Parathyroid adenoma (tissue), 2 donors: ENCODE data around the gene SEPTIN6.

Source experiments
- H2AFZ ChIP-seq: fragments of 300-600 bp; sonication (generic); one replicate; pipeline ENCODE4 v1.7.0; 2017; ENCODE audit warnings: antibody characterized with exemption, mild to moderate bottlenecking
- H3K27ac ChIP-seq: fragments of 300-600 bp; sonication (generic); one replicate; pipeline ENCODE4 v1.7.0; 2017
- H3K27me3 ChIP-seq: fragments of 300-600 bp; sonication (generic); one replicate; pipeline ENCODE4 v1.7.0; 2017; ENCODE audit warnings: low read length; ENCODE audit not compliant: control insufficient read depth, insufficient read depth
- H3K36me3 ChIP-seq: fragments of 300-600 bp; sonication (generic); one replicate; pipeline ENCODE4 v1.7.0; 2017; ENCODE audit warnings: low read length; ENCODE audit not compliant: control insufficient read depth, insufficient read depth
- H3K4me1 ChIP-seq: fragments of 300-600 bp; sonication (generic); one replicate; pipeline ENCODE4 v1.7.0; 2017; ENCODE audit warnings: control low read depth
- H3K4me2 ChIP-seq: fragments of 300-600 bp; sonication (generic); one replicate; pipeline ENCODE4 v1.7.0; 2017; ENCODE audit warnings: low read length
- H3K4me3 ChIP-seq: fragments of 300-600 bp; sonication (generic); one replicate; pipeline ENCODE4 v1.7.0; 2017; ENCODE audit warnings: low read depth, low read length
- H3K79me2 ChIP-seq: fragments of 300-600 bp; sonication (generic); one replicate; pipeline ENCODE4 v1.7.0; 2017; ENCODE audit warnings: control low read depth
- H3K9ac ChIP-seq: fragments of 300-600 bp; sonication (generic); one replicate; pipeline ENCODE4 v1.7.0; 2017; ENCODE audit warnings: mild to moderate bottlenecking
- H3K9me3 ChIP-seq: fragments of 300-600 bp; sonication (generic); one replicate; pipeline ENCODE4 v1.7.0; 2017; ENCODE audit warnings: low read length; ENCODE audit not compliant: control insufficient read depth
- TF ChIP-seq, protein P1 (sequence below): fragments of 300-600 bp; sonication (generic); IDR thresholded peaks from one replicate; pipeline ENCODE4 v1.7.0; 2017; ENCODE audit warnings: antibody characterized with exemption, mild to moderate bottlenecking
- donor health status: primary hyperparathyroidism.

SEPTIN6 gene

DNA sequence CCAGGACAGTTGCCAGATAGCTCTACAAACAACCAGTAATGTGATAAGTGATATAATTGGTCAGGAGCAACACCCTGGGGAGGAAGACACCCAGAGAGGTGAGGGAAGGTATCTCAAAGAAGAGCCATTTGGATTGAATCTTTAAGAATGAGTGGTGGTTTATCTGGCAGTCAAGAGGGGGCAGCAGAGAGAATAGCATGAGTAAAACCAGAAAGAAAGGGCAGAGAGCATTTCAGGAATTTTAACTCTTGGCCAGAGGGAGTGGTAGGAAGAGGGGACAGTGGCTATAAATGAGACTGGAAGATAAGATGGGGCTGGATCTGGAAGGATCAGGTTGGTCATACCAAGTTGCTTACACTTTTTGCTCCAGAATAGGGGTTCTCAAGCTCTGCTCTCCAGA, 5.9 kb upstream of the SEPTIN6 start:
- no peak overlapping the region for H3K4me2 ChIP-seq
- H3K9me3 ChIP-seq = no peaks in the 10 kb centered on the region
- no peaks in the 10 kb centered on the region for H3K79me2 ChIP-seq
- TF ChIP-seq, protein P1, sequence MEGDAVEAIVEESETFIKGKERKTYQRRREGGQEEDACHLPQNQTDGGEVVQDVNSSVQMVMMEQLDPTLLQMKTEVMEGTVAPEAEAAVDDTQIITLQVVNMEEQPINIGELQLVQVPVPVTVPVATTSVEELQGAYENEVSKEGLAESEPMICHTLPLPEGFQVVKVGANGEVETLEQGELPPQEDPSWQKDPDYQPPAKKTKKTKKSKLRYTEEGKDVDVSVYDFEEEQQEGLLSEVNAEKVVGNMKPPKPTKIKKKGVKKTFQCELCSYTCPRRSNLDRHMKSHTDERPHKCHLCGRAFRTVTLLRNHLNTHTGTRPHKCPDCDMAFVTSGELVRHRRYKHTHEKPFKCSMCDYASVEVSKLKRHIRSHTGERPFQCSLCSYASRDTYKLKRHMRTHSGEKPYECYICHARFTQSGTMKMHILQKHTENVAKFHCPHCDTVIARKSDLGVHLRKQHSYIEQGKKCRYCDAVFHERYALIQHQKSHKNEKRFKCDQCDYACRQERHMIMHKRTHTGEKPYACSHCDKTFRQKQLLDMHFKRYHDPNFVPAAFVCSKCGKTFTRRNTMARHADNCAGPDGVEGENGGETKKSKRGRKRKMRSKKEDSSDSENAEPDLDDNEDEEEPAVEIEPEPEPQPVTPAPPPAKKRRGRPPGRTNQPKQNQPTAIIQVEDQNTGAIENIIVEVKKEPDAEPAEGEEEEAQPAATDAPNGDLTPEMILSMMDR = peak; percentile 54
- H3K27ac ChIP-seq = no peak overlapping the region
- no peaks in the 10 kb centered on the region for H3K36me3 ChIP-seq
- no peaks in the 10 kb centered on the region for H3K27me3 ChIP-seq
- no peak overlapping the region for H3K9ac ChIP-seq
- H3K4me3 ChIP-seq = no peak overlapping the region
- H2AFZ ChIP-seq = no peak overlapping the region
- peaks cover 4% of the 10 kb centered on the region for H3K4me1 ChIP-seq

DNA sequence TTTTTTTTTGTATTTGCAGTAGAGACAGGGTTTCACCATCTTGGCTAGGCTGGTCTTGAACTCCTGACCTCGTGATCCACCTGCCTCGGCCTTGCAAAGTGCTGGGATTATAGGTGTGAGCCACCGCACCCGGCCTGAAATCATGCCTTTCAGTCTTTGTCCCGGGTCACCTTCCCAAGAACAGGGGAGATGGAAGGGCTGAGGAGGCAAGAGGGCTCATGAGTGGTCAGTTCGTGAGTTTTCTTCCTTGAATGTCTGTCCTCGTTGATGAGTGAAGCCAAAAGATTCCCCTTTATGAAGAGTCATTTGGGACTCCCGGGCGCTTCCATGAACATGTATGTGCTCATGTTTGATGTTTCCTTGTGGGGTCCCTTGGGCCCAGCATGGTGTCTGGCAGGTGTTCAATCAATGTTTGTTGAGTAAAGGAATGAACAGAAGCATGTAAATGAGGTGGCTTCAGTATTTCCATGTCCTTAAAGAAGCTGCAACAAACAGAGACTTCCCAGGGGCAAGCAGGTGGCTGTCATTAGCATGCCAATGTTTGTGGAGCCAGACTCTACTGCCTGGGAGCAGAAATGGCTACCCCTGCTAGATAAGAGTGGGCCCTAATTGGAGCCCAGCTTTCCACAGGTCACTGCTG, 3.4 kb upstream of the SEPTIN6 start:
- TF ChIP-seq, protein P1 = no peak
- Histone ChIP-seq H2AFZ (no peak overlapping the region), H3K36me3 (no peaks in the 10 kb centered on the region), H3K27ac (no peak overlapping the region), H3K79me2 (no peaks in the 10 kb centered on the region), H3K4me2 (no peak overlapping the region), H3K4me1 (peaks cover 4% of the 10 kb centered on the region), H3K9ac (no peak overlapping the region), H3K27me3 (no peaks in the 10 kb centered on the region), H3K4me3 (no peak overlapping the region), H3K9me3 (no peaks in the 10 kb centered on the region)

DNA sequence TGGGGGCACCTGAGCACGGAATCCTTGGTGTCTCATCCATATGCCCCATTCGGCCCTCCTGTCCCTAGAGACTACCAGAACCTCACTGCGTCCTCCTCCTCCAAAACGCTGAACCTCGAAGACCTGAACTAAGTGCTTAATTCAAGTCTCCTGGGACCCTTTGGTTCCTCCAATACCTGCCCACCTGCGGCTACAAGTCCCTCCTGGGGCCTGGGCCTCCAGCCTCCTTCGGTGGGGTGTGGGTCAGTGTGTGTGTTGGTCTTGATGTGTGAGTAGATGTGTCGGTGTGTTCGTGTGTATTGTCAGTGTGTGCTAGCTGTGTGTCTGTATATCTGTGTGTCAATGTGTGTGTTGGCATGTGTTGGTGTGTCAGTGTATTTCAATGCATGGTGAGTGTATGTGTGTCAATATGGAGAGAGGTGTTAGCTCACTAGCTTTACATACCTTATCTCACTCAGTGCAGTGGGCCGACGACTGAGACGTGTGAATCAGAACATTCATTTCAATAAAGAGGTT, 2.6 kb upstream of the SEPTIN6 start:
- H3K79me2 ChIP-seq = peaks cover 7% of the 10 kb centered on the region
- TF ChIP-seq, protein P1 = no peak
- no peak overlapping the region for H3K27ac ChIP-seq
- H3K27me3 ChIP-seq = no peaks in the 10 kb centered on the region
- H3K36me3 ChIP-seq = no peaks in the 10 kb centered on the region
- H3K4me3 ChIP-seq = no peak overlapping the region
- H3K9me3 ChIP-seq = no peaks in the 10 kb centered on the region
- peaks cover 7% of the 10 kb centered on the region for H3K4me1 ChIP-seq
- H2AFZ ChIP-seq = no peak overlapping the region
- no peak overlapping the region for H3K4me2 ChIP-seq
- H3K9ac ChIP-seq = no peak overlapping the region

DNA sequence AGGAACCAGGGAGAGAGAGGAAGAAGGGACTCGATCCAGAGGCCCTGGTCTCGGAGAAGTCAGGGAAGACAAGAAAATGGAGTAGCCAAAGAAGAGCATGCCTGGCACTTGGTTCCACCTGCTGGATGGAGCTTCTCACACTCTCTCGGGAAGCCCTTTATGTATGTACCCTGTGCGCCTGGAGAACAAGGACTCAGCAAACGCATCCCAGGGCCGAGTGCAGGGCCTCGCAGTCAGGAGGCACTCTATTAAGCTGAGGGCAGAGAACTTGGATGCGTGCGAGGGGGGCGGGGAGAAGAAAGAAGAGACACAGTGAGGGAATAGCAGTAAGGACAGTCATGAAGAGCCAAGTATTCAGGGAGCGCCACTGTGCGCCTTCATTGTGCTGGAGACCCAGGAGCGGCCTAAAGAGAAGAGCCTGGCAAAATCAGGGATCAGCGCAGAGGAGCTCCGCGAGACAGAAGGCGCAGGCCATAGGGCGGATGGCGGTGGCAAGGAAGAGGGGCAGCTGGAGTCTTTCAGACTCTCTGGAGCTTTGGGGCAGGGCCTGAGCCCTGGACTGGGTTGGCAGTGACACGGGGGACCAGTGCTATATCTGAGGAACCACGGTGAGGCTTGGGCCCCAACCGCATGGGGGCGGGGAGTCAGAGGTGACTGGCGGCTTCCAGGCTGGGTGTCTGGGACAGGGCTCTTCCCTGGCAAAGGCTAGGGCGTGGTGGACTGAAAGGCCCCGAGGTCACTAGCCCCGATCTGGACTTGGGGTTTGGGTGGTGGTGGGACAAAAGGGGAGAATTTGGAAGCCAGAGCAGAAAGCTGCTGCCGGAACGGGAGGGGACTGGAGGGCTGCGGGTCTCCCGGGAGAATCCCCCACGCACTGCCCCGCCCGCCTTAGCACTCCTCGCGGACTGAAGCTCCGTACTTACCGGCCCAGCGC, 1.9 kb upstream of the SEPTIN6 start:
- Histone ChIP-seq H3K4me2 (no peak overlapping the region), H3K4me1 (peaks cover 7% of the 10 kb centered on the region), H3K27ac (peak overlapping the region; percentile 85), H3K79me2 (peaks cover 7% of the 10 kb centered on the region), H2AFZ (peak overlapping the region; percentile 86), H3K36me3 (no peaks in the 10 kb centered on the region), H3K9me3 (no peaks in the 10 kb centered on the region), H3K9ac (no peak overlapping the region), H3K27me3 (no peaks in the 10 kb centered on the region), H3K4me3 (no peak overlapping the region)
- TF ChIP-seq, protein P1 = peak; percentile 30
